Right forelimb (tissue), 1 donor: ENCODE measurements around the gene TMIGD2.
"Not testable (repeated sequence)": the region's sequence is repeated elsewhere in the genome, so short reads cannot be mapped to it uniquely, and the experiment has no call there.

Experiments used
- DNase-seq: peaks from one replicate; pipeline ENCODE4 v3.0.0-alpha.2; 2018

The TMIGD2 gene

GRCh38 chr19:4295972-4296771, 6.0 kb downstream of the TMIGD2 start:
- peak; percentile 60 for DNase-seq

DNA sequence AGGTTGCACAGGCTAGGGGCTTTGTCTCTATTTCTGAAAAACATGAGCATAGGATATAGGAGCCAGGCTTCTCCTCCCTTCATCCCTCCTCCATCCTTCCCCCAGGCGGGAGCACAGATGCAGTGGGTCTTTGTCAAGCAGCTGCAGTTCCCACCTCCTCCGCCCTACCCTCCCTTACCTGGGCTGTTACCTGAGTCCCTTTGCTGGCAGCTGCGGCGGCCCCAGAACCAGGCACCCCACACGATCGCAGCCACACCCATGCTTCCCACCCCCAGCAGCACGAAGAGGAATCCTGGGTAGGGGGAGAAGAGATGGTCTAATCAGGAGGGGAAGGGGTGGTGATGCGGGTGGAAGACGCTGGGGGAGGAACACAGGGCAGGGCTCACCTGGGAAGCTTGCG, 7.8 kb downstream of the TMIGD2 start:
- DNase-seq, result no peak

- DNase-seq, result no peak
Observed at GRCh38 chr19:4292515-4292914, 9.7 kb downstream of the TMIGD2 start.

- no peak for DNase-seq
Observed at GRCh38 chr19:4291184-4291732, 10.9 kb downstream of the TMIGD2 start.

GRCh38 chr19:4288091-4288777, 14.0 kb downstream of the TMIGD2 start:
- no peak for DNase-seq

DNA sequence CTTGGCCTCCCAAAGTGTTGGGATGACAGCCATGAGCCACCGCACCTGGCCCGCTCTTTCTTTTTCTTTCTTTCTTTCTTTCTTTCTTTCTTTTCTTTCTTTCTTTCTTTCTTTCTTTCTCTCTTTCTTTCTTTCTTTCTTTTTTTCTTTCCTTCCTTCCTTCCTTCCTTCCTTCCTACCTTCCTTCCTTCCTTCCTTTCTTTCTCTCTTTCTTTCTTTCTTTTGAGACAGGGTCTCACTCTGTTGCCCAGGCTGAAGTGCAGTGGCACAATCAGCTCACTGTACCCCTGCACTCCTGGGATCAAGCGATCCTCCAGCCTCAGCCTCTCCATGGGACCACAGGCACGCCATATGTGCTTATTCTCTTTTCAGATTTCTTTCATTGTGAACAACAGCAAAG, 16.0 kb downstream of the TMIGD2 start:
- DNase-seq, result not testable (repeated sequence)

DNA sequence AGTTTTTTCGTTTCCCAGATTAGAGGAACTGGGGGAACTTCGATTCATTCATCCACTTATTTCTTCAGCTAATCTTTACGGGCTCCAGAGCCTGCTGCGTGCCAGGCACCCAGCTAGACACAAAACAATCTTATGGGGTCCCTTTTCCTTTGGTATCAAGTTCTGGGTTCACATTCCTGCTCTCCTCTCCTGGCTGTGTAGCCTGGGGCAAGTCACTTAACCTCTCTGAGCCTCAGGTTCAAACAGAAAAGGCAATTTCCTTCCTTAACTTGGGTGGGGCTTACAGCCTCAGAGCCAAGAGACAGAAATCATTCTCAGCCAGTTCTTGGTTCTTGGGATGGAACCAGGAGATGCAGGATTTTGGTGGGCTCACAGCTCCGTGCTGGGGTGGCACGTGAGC, 17.2 kb downstream of the TMIGD2 start:
- DNase-seq, result no peak

DNA sequence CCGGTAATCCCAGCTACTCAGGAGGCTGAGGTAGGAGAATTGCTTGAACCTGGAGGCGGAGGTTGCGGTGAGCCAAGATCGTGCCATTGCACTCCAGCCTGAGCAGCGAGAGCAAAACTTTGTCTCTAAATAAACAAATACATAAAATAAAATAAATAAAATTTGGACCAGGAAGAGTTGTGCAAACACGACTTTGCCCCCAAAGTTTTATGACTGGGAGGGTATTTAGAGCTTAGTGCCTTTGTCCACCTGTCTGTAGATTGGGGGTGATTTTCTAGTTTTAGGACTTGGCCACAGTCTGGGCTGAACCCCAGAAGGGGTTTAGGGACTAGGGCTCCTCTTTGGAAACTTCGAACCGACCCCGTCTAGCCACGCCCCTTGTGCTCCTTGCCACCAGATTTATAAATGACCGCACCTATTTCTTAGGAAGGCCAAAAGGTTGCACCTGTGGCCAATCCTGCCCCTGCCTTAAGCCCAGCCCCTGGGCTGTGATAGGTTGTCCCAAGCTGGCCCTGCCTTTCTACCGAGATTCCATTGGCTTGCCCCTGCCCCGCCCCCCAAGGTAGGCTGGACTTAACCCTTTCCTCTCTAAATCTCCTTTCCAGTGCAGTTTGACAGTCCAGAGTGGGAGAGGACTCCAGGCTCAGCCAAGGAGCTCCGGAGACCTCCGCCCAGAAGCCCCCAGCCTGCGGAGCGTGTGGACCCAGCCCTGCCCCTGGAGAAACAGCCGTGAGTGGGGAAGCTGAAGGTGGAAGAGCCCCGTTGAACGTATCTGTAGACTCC, 17.8 kb downstream of the TMIGD2 start:
- DNase-seq, result no peak

DNA sequence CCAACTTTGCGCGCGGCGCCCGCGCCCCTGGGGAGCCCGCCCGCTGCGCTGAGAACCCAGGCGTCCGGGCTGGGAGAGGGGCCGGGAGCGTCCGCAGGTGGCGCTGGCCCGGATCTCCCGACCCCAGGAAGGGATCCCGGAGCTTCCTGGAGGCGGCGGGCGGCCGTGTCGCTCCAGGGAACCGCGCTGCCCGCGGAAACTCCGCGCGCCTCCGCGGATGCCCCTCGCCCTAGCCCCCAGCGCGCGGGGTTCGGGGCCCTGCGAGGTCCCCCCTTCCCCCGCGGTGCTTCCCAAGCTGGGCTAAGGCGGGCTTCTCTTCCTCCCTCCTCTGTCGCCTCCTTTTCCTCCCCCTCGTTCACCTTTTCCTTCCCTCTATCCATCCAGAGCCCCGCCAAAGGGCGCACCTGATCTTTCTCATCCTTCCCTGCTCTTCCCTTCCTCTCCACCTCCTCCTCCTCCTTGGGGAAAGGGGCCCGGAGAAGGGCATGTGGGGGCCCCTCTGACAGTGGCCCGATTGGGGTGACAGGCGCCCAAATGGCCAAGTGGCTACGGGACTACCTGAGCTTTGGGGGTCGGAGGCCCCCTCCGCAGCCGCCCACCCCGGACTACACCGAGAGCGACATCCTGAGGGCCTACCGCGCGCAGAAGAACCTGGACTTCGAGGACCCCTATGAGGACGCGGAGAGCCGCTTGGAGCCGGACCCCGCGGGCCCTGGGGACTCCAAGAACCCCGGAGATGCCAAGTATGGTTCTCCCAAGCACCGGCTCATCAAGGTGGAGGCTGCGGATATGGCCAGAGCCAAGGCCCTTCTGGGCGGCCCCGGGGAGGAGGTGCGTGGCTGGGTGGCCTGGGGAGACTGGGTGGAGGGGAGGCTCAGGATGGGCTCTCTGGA, 22.4 kb downstream of the TMIGD2 start:
- no peak for DNase-seq

GRCh38 chr19:4279267-4279529, 23.0 kb downstream of the TMIGD2 start:
- no peak for DNase-seq

DNA sequence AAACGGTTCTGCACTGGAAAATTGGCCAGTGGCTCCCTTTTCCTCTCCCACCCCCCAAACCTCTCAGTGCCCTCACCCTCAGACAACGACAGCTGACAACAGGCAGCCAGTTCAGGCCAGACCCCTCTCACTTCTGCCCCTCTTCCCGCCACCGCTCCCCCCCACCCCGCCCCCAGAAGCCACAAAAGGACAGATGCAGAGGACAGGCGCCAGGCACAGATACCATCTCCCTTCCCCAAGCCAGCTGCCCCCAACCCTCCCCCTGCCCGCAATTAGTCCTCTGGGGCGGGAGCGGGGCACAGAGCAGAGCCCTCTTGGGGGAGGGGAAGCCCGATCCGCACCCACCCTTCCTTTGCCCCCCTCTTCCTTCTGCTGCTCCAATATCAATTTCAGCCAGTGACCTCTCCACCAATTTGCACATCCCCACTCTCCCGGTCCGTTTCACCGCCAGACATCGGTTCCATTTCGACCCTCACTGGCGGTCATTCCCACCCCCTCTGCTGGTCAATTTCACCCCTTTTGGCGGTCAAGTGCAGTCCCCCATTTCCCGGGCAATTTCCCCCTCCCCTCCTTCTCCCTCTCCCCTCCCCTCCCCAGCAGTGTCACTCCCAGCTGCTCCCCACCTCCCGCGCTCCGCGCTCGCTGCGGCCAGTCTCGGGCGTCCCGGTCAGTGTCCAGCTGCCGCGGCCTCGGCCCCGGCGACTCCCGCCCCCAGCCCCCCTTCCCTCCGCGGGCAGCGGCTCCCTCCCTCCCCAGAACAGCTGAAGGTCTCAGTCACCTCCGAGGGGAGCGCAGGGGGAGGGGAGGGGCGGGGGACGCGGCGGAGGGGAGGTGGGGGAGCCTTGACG, 23.5 kb downstream of the TMIGD2 start, which contains the start of gene SHD:
Gene SHD (plus strand): TSS at position 848 of the 848 bp plus-strand sequence. CDS start 798 bp downstream, outside the sequence.
- DNase-seq, result peak; percentile 69

DNA sequence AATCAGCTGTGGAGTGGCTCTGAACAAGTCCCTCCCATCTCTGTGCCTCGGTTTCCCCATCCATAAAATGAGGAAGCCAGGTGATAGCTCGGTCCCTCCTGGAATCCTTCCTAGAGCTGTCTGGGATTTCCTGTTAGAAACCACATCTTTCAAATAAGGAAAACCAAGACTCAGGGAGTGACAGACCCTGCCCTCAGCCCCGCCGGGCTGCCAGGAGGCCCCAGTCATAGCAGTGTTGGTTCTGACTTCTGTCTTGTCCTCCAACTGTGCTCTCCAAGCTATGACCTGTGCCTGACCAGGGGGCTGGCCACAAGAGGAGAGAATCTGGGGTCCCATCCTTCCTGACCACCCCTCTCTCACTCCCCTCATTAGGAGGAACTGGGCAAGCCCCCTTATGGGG, 24.2 kb downstream of the TMIGD2 start:
- DNase-seq, result no peak

- no peak for DNase-seq
Observed at GRCh38 chr19:4277191-4277696, 24.9 kb downstream of the TMIGD2 start.

- not testable (repeated sequence) for DNase-seq
Observed at GRCh38 chr19:4274321-4274686, 27.9 kb downstream of the TMIGD2 start.

- no peak for DNase-seq
Observed at GRCh38 chr19:4272894-4273293, 29.3 kb downstream of the TMIGD2 start.

DNA sequence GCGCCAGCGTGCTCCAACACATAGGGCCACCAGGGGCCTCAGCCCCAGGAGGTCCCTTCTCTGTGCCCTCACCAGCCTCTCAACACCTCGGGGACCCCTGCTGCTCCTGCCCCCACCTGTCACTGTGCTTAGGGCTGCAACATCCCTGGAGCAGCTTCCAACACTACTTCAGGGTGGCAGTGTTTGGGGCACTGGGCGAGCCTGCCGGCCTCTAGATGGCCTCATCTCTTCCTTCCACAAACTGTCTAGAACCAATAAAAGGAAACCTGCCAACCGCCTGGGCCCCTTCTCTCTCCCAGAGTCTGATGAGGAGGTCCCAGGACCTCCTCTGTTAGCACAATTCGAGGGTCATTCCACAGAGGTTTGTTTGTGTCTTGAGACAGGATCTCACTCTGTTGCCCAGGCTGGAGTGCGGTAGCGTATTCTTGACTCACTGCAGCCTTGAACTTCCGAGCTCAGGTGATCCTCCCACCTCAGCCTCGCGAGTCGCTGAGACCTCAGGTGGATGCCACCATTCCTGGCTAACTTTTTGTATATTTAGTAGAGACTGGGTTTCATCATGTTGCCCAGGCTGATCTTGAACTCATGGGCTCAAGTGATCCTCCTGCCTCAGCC, 33.3 kb downstream of the TMIGD2 start:
- DNase-seq, result no peak

- DNase-seq, result no peak
Observed at GRCh38 chr19:4267901-4268815, 34.0 kb downstream of the TMIGD2 start.

DNA sequence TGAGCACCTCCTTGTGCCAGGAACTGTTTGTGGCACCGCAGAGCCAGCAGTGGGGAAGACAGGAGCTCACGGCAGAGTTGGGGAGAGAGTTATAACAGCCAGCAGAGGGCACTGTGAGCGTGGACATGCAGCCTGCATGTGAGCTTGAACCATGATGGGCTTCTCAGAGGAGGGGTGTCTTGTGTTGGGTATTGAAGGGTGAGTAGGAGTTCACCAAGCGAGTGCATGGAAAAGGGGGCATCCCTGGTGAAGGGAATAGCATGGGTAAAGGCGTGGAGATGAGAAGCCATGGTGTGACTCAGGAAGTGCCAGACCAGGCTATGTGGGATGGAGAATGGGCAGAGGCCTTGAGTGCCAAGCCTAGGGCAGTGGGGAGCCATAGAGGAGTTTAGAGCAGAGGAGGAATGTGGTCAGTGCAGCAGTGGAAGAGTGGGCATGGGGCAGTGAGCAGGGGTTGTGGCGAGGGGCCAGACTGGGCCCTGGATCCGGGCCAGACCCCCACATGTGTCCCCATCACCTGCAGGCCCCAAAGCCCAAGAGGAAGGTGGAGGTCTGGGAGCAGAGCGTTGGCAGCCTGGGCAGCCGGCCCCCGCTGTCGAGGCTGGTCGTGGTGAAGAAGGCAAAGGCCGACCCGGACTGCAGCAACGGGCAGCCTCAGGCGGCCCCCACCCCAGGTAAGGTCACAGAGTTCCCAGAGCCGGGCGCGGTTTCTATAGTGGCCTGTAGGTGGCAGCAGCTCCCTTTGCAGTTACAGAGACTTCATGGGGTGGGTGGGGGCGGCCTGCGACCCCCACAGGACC, 34.9 kb downstream of the TMIGD2 start:
- DNase-seq, result peak; percentile 57
